Mesenchymal stem cell (in vitro differentiated cells and primary cell): ENCODE measurements around the gene PAX5.

ENCODE experiments used
- DNase-seq: peaks from one replicate; pipeline ENCODE4 v3.0.0-alpha.2; 2013
- H2AFZ ChIP-seq: one replicate; pipeline ENCODE4 v1.6.1; 2013; ENCODE audit warnings: low read depth, mild to moderate bottlenecking, control low read depth, inconsistent platforms, low read length, moderate library complexity
- H2AK5ac ChIP-seq: 2 replicates; pipeline ENCODE4 v1.6.1; 2013; ENCODE audit warnings: low read length, moderate library complexity, mild to moderate bottlenecking, inconsistent platforms; ENCODE audit not compliant: severe bottlenecking
- H2BK120ac ChIP-seq: one replicate; pipeline ENCODE4 v1.6.1; 2013; ENCODE audit warnings: low read depth, mild to moderate bottlenecking, inconsistent platforms, low read length, moderate library complexity
- H2BK12ac ChIP-seq, 2 experiments: one replicate each; pipeline ENCODE4 v1.6.1; 2013; ENCODE audit warnings: inconsistent platforms in 2 of 2, low read length in 2 of 2, mild to moderate bottlenecking in 2 of 2, moderate library complexity in 2 of 2, control low read depth in 1 of 2
- H2BK15ac ChIP-seq: one replicate; pipeline ENCODE4 v1.6.1; 2013; ENCODE audit warnings: mild to moderate bottlenecking, low read depth, inconsistent platforms; ENCODE audit not compliant: poor library complexity, severe bottlenecking
- H2BK5ac ChIP-seq: 2 replicates; pipeline ENCODE4 v1.6.1; 2013; ENCODE audit warnings: low read depth, mild to moderate bottlenecking, low read length, control low read depth, inconsistent platforms; ENCODE audit not compliant: poor library complexity, severe bottlenecking
- H3K14ac ChIP-seq, 2 experiments: one replicate each; pipeline ENCODE4 v1.6.1; 2013; ENCODE audit warnings: inconsistent platforms in 2 of 2, low read length in 2 of 2, control low read depth in 1 of 2, mild to moderate bottlenecking in 1 of 2, moderate library complexity in 1 of 2
- H3K18ac ChIP-seq, 2 experiments: one replicate each; pipeline ENCODE4 v1.6.1; 2013; ENCODE audit warnings: inconsistent platforms in 2 of 2, low read length in 2 of 2, control low read depth in 1 of 2, low read depth in 1 of 2, mild to moderate bottlenecking in 1 of 2
- H3K23ac ChIP-seq, 2 experiments: one replicate each; pipeline ENCODE4 v1.6.1; 2013; ENCODE audit warnings: inconsistent platforms in 2 of 2, low read length in 2 of 2, mild to moderate bottlenecking in 2 of 2, moderate library complexity in 2 of 2, control low read depth in 1 of 2
- H3K27ac ChIP-seq: 2 replicates; pipeline ENCODE4 v1.5.1; 2013; ENCODE audit warnings: mild to moderate bottlenecking, moderate library complexity, low read length, control low read depth, inconsistent platforms; ENCODE audit not compliant: poor library complexity, severe bottlenecking
- H3K27me3 ChIP-seq, 2 experiments: 2 replicates each; pipeline versions ENCODE4 v1.6.1 to v1.7.0; 2013; ENCODE audit warnings: low read length in 2 of 2, mild to moderate bottlenecking in 2 of 2, moderate library complexity in 2 of 2, control low read depth in 1 of 2, inconsistent platforms in 1 of 2; ENCODE audit not compliant: control insufficient read depth in 1 of 2, insufficient read depth in 1 of 2
- H3K36me3 ChIP-seq, 2 experiments: 2 replicates each; pipeline versions ENCODE4 v1.6.1 to v1.7.0; 2013; ENCODE audit warnings: low read length in 2 of 2, control low read depth in 1 of 2, inconsistent platforms in 1 of 2, low read depth in 1 of 2, mild to moderate bottlenecking in 1 of 2; ENCODE audit not compliant: insufficient read depth in 2 of 2, control insufficient read depth in 1 of 2
- H3K4ac ChIP-seq, 2 experiments: one replicate each; pipeline ENCODE4 v1.6.1; 2013; ENCODE audit warnings: inconsistent platforms in 2 of 2, low read length in 2 of 2, mild to moderate bottlenecking in 2 of 2, moderate library complexity in 2 of 2, control low read depth in 1 of 2, low read depth in 1 of 2
- H3K4me1 ChIP-seq: 2 replicates; pipeline ENCODE4 v1.6.1; 2013; ENCODE audit warnings: low read depth, low read length, control low read depth; ENCODE audit not compliant: control insufficient read depth, insufficient read depth
- H3K4me2 ChIP-seq: 2 replicates; pipeline ENCODE4 v1.6.1; 2013; ENCODE audit warnings: low read length, mild to moderate bottlenecking, inconsistent platforms; ENCODE audit not compliant: poor library complexity, severe bottlenecking
- H3K4me3 ChIP-seq, 2 experiments: 2 replicates each; pipeline versions ENCODE4 v1.5.1 to v1.7.0; 2013; ENCODE audit warnings: low read length in 2 of 2, mild to moderate bottlenecking in 2 of 2, control low read depth in 1 of 2, low read depth in 1 of 2; ENCODE audit not compliant: insufficient read depth in 1 of 2
- H3K79me1 ChIP-seq: replicated peaks from 2 replicates; pipeline ENCODE4 v1.6.1; 2013; ENCODE audit warnings: mild to moderate bottlenecking, control low read depth, low read length, inconsistent platforms; ENCODE audit not compliant: poor library complexity, severe bottlenecking
- H3K9ac ChIP-seq: 2 replicates; pipeline ENCODE4 v1.7.0; 2013; ENCODE audit warnings: mild to moderate bottlenecking, low read length, moderate library complexity
- H3K9me3 ChIP-seq: 2 replicates; pipeline ENCODE4 v1.7.0; 2013; ENCODE audit warnings: mild to moderate bottlenecking, low read length; ENCODE audit not compliant: control insufficient read depth
- H4K8ac ChIP-seq: one replicate; pipeline ENCODE4 v1.6.1; 2013; ENCODE audit warnings: inconsistent platforms, mild to moderate bottlenecking, low read length, moderate library complexity
- H4K91ac ChIP-seq: one replicate; pipeline ENCODE4 v1.6.1; 2013; ENCODE audit warnings: mild to moderate bottlenecking, low read length, inconsistent platforms
- WGBS: methylation state at CpG from one replicate; pipeline ENCODE4 v1.1.7; 2013; ENCODE audit warnings: mixed read lengths; 5-methylcytosine and 5-hydroxymethylcytosine counted together

Gene PAX5

GRCh38 chr9:36878986-36879982 is 154.8 kb downstream of the PAX5 start:
- H3K14ac ChIP-seq, result no peak overlapping the region
- peaks cover 68 to 76% of the 10 kb centered on the region in 2 experiments for H3K27me3 ChIP-seq
- H4K91ac ChIP-seq, result no peak overlapping the region
- no peak overlapping the region for H2AK5ac ChIP-seq
- H2BK5ac ChIP-seq, result no peak overlapping the region
- H3K4me3 ChIP-seq, result no peak overlapping the region
- no peak overlapping the region for H3K23ac ChIP-seq
- no peak for DNase-seq
- H2BK120ac ChIP-seq, result no peak overlapping the region
- H2AFZ ChIP-seq, result no peak overlapping the region
- H3K9ac ChIP-seq, result no peak overlapping the region
- no peak overlapping the region for H3K4me2 ChIP-seq
- no peaks in the 10 kb centered on the region for H3K4me1 ChIP-seq
- 83% methylated on average over 17 of the region's 18 CpGs for WGBS
- no peaks in the 10 kb centered on the region for H3K79me1 ChIP-seq
- H3K9me3 ChIP-seq, result peaks cover 15% of the 10 kb centered on the region
- no peak overlapping the region for H3K27ac ChIP-seq
- H2BK15ac ChIP-seq, result no peak overlapping the region
- no peak overlapping the region for H2BK12ac ChIP-seq
- no peak overlapping the region for H3K18ac ChIP-seq
- H3K36me3 ChIP-seq, result no peaks in the 10 kb centered on the region
- no peak overlapping the region for H3K4ac ChIP-seq
- H4K8ac ChIP-seq, result no peak overlapping the region

DNA sequence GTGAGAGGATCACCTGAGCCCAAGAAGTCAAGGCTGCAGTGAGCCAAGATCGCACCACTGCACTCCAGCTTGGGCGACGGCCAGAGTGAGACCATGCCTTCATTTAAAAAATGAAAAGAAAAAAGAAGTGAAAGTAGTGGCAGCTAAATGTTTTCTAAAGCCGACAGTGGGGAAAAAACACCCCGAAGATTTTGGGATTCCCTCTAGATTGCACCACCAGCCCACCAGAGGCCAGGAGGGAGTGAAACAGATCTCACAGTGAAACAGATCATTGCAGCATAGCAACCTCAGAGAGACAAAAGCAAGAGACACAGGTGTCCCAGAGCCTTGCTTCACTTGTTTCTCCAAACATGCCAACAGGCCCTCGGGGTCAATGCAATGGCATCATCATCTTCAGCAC is 156.8 kb downstream of the PAX5 start:
- Histone ChIP-seq H3K9me3 (peaks cover 7% of the 10 kb centered on the region), H2AFZ (no peak overlapping the region), H4K91ac (no peak overlapping the region), H3K14ac (no peak overlapping the region), H2BK120ac (no peak overlapping the region), H3K4ac (no peak overlapping the region), H4K8ac (no peak overlapping the region), H2BK5ac (no peak overlapping the region), H3K18ac (no peak overlapping the region), H2BK15ac (no peak overlapping the region), H3K23ac (no peak overlapping the region), H3K36me3 (no peaks in the 10 kb centered on the region), H3K27me3 (peaks cover 79 to 82% of the 10 kb centered on the region in 2 experiments), H3K27ac (no peak overlapping the region), H3K9ac (no peak overlapping the region), H3K4me2 (no peak overlapping the region), H3K4me1 (no peaks in the 10 kb centered on the region), H2BK12ac (no peak overlapping the region), H2AK5ac (no peak overlapping the region), H3K79me1 (no peaks in the 10 kb centered on the region), H3K4me3 (no peak overlapping the region)
- 87% methylated on average over 6 of the region's 6 CpGs for WGBS
- no peak for DNase-seq

- WGBS, result 96% methylated on average over 3 of the region's 4 CpGs
- Histone ChIP-seq H2BK15ac (no peak overlapping the region), H3K27me3 (peaks cover 79 to 83% of the 10 kb centered on the region in 2 experiments), H4K8ac (no peak overlapping the region), H3K79me1 (no peaks in the 10 kb centered on the region), H3K18ac (no peak overlapping the region), H3K4me3 (no peak overlapping the region), H2BK120ac (no peak overlapping the region), H3K4ac (no peak overlapping the region), H3K14ac (no peak overlapping the region), H3K9me3 (peaks cover 7% of the 10 kb centered on the region), H2AK5ac (no peak overlapping the region), H3K9ac (no peak overlapping the region), H3K27ac (no peak overlapping the region), H3K23ac (no peak overlapping the region), H2BK5ac (no peak overlapping the region), H2BK12ac (no peak overlapping the region), H3K4me1 (peaks cover under 1% of the 10 kb centered on the region), H2AFZ (no peak overlapping the region), H3K36me3 (no peaks in the 10 kb centered on the region), H3K4me2 (no peak overlapping the region), H4K91ac (no peak overlapping the region)
- no peak for DNase-seq
Measured at GRCh38 chr9:36876056-36876455, 158.0 kb downstream of the PAX5 start.

DNA sequence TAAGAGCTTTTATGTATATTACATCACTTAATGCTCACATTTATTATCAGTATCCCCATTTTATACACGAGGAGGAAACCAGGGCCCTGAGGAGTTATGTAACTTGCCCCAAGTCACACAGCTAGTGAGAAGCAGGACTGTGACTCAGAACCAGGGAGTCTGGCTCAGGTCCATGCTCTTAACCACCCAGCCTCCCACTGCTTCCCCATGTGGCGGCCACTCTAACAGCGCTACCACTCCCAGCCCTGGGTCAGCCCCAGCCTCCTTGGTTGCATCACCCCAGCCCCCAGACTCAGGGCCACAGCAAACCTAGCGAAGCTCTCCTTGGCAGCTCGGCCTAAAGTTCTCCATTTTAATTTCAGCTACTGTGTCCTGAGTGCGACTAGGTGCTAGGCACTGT is 159.1 kb downstream of the PAX5 start:
- H4K91ac ChIP-seq, result no peak overlapping the region
- peaks cover 2% of the 10 kb centered on the region for H3K4me1 ChIP-seq
- H2BK12ac ChIP-seq, result no peak overlapping the region
- H2AFZ ChIP-seq, result no peak overlapping the region
- peak; percentile 6 for DNase-seq
- H2BK5ac ChIP-seq, result no peak overlapping the region
- no peak overlapping the region for H3K4me2 ChIP-seq
- H3K27me3 ChIP-seq, result peaks cover 85 to 90% of the 10 kb centered on the region in 2 experiments
- no peak overlapping the region for H3K18ac ChIP-seq
- H3K9me3 ChIP-seq, result peaks cover 7% of the 10 kb centered on the region
- no peaks in the 10 kb centered on the region for H3K79me1 ChIP-seq
- H3K9ac ChIP-seq, result no peak overlapping the region
- H3K23ac ChIP-seq, result no peak overlapping the region
- 82% methylated on average over 6 of the region's 6 CpGs for WGBS
- no peak overlapping the region for H2AK5ac ChIP-seq
- no peak overlapping the region for H3K27ac ChIP-seq
- H2BK120ac ChIP-seq, result no peak overlapping the region
- H3K36me3 ChIP-seq, result no peaks in the 10 kb centered on the region
- H3K4me3 ChIP-seq, result no peak overlapping the region
- H3K14ac ChIP-seq, result no peak overlapping the region
- no peak overlapping the region for H3K4ac ChIP-seq
- no peak overlapping the region for H4K8ac ChIP-seq
- no peak overlapping the region for H2BK15ac ChIP-seq
